CD4-positive, alpha-beta T cell treated with Interleukin-15 for 1 hour (primary cell): ENCODE measurements around the gene MEGF6.
A peak's percentile ranks its signal among the peaks of the same experiment; 100 is the strongest.

Source experiments
- DNase-seq: peaks from one replicate; pipeline ENCODE4 v3.0.0-alpha.2; 2020

MEGF6 gene

DNA sequence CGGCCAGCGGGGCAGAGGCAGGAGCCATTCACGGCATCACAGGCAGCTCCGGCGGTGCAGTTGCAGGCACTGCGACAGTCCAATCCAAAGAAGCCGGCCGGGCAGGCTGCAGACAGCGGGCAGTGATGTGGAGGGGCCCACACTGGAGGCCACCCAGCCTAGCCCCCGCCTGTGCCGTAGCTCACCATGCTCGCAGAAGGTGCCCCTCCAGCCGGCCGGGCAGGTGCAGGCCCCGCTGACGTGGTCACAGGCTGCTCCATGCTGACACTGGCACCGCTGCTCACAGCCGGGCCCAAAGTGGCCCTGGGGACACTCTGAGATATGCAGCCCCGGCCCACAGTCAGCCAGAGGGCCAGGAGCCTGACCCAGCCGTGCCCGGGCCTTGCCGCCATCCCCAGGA is 111.7 kb downstream of the MEGF6 start:
- DNase-seq = no peak

DNA sequence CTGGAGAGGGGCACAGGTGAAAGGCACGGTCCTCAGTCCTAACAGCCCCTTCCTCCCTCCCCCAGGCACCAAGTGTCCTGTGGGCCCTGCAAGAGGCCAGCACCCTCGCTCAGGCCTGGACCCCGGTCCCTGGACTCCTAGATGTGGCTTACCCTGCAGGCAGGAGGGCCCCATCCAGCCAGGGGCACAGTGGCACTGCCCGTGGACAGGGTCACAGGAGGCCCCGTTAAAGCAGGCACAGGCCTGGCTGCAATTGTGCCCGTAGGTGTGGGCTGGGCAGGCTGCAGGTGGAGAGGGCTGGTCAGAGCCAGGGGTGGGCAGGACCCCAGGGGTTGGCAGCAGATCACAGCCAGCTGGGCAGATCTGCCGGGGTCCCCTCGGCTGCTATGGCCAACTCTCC is 112.3 kb downstream of the MEGF6 start:
- no peak for DNase-seq

DNA sequence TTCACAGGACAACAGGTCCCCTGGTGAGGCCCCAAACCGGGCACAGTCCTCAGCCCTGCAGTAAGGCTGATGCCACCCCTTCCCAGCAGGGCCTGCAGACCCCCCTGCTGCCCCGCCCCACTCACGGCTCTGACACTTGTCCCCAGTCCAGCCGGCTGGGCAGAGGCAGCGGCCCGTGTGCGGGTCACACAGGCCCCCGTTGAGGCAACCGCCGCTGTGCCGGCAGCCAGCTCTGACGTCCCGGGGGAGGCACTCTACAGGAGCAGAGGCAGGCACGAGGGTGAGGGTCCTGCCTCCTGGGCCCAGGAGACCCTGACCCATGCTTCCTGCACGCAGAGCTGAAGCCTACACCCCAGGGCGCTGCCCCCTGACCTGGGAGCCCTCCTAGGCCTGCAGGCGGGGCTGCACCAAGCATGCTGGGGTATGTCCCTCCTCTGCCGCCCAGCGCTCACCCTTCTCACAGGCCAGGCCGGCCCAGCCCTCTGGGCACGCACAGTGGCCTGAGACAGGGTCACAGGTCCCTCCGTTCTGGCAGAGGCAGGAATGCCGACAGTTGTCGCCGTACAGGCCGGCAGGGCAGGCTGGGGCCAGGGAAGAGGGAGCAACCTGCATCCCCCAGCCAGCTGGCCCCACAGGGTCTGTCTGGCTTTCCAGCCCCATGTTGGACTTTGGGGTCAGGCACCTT is 112.9 kb downstream of the MEGF6 start:
- DNase-seq = no peak

DNA sequence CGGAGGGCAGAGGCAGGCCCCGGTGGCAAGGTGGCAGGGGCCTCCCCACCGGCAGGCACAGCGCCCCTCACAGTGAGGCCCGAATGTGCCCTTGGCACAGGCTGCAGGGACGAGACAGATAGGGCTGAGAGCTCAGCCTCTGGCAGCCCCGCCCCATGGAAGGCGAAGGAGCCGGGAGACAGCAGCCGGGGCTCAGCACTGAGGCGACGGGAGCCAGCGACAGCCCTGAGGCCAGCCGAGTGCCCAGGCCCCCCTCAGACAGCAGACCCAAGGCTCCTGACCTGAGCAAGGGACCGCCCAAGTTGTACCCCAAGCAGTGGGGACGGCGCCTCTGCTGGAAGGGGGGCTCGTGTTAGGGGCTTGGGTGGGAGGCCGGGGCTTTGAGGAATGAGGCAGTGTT is 113.8 kb downstream of the MEGF6 start:
- DNase-seq = no peak

DNA sequence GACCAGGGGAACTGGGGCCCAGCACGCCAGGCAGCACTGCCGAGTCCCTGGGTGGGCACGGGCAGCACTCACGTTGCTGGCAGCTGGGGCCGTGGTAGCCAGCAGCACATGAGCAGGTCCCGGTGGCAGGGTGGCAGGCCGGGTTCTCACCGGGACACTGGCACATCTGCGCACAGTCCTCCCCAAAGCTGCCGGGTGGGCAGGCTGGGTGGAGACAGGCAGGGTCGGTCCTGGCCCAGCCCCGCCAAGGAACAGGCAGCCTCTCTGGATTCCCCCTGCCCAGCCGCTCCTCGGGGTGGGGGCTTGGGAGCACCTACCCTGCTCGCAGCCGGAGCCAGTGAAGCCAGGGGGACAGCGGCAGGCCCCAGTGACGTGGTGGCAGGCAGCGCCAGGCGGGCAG is 114.4 kb downstream of the MEGF6 start:
- no peak for DNase-seq

DNA sequence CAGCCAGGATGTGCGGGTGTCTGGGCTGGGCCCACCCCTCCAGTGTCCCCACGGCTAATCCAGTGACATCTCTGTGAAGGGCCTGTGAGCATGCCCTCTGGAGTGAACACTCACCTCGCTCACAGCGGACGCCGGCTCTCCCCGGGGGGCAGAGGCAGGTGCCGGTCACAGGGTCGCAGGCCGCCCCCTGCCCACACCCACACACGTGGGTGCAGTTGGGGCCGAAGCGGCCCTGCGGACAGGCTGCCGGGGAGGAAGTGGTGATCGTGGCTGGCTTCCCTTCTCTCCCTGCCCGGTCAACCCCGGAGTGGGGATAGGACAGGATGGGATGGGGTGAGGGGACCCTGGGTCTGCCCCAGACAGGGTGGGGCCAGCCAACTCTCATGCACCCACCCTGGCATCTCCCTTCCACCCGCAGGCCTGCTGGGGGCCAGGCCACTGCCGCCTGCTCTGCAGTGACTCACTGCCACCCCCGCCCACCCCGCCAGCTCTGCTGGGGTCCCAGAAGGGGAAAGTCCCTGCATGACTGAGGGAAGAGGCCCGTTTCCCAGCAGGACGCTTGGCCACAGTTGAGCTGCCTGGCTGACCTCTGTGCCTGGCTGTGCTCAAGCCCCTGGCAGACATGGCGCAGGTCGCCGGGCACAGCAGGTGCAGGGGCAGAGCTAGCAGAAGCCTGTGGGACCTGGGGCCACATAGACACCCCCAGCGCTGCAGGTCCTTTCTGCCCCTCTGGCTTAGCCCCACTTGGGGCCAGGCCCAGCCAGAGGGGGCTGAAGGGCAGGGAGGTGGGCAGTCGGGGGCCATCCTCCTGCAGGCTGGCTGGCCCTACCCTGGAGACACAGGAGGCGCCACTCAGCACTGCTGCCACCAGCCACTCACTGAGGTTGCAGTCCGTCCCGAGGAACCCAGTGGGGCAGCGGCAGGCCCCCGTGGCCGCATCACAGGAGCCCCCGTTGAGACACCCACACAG is 115.2 kb downstream of the MEGF6 start:
- no peak for DNase-seq

DNA sequence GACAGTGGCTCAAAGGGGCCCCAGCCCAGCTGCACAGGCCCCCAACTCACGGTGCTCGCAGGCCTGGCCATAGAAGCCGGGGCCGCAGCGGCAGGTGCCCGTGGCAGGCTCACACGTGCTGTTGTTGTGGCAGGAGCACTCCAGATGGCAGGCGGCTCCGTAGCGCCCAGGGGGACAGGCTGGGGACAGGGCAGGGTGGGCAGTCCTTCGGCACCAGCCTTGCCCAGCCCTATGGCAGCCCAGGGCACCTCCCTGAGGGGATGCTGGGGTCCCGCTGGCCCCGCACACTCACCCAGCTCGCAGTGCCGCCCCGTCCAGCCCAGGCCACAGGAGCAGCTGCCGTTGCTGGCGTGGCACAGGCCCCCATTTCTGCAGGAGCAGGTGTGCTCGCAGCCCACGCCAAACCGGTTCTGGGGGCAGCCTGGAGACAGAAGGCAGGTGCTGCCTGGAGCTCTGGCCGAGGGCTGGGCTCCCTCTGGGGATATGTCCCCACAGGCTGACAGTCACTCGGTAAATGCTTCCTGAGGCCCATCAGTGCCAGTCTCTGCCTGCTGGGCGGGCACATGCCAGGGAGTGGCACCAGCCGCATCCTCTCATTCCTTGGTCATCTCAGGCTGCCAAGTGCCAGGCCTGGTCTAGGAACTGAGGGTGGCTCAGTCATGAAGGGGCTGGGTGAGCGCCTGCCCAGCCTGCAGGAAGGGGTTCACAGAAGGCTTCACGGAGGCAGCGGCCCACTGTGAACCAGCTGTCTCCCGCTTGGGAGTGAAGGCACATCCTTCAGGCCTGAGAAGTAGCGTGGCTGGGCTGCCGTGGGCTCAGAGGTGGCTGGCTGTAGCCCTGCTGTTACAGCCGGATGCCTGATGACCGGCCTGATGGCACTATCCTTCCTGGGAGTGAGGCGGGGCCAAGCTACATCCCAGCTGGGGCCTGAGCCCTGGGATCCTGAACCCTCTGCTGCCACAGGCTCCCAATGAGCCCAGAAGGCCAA is 116.7 kb downstream of the MEGF6 start:
- no peak for DNase-seq

DNA sequence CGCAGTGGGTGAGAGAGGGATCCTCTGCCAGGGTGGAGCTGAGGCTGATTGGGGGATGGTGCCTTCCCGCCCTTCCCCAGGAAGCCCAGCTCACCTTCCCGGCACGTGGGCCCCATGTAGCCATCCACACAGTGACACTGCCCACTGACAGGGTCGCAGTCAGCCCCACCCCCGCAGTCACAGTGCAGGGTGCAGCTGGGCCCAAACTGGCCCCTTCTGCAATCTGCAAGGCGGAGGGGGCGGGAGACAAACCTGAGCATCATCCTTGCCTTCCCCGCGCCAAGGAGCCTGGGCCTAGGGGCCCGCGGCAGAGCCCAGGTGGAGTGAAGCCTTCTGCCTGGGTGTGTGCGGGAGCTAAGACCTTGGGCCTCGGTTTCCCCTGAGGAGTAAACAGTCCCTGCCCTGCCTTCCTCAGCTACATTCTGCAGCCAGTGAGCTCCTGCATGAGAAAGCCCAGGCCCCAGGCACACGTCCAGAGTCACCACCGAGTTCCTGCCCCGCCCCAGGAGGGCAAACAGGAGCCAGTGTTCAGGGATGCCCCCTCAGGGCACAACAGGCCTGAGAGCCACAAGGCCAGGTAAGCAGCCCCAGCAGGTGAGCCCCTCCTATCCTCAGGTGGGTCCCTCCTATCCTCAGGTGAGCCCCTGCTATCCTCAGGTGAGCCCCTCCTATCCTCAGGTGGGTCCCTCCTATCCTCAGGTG is 118.6 kb downstream of the MEGF6 start:
- no peak for DNase-seq

DNA sequence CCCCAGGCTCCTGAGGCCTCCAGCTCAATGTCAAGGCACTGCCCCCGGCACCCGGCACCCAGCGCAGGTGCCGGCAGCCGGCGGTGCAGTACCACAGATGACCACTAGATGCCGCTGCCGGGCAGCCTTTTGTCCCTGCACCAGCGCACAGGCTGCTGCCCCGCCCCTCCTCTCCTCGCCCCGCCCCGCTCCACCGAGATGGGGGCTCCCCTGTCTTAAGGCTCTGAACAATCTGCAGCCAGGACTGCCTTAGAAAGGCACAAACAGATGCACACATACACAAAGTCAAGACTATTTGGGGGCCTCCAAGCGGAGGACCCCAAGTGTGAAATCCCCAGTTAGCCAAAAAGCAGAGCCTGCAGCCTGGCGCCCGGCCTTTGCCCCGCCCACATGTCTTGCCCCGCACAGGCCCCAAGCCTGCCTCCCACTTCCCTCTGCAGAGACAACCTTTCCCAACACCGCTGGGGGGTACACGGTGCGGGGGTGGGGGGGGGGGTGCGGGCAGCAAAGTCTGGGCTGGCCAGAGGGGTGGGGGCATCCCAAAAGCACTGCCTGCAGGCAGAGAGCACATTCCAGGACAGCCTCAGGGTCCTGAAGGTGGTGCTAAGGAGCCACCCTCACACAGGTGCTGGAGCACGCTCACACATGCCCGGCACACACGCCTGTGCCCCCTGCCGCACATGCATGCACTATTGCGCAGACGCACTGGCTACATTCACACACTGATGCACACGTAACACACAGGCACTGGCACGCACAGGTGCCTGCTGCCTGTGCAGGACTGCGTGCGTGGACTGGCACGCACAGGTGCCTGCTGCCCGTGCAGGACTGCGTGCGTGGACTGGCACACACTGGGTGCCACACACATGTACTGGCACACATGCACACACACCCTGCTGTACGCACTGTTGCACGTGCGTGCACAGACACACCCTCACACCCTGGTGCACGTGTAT is 119.7 kb downstream of the MEGF6 start:
- peak; percentile 79 for DNase-seq

DNA sequence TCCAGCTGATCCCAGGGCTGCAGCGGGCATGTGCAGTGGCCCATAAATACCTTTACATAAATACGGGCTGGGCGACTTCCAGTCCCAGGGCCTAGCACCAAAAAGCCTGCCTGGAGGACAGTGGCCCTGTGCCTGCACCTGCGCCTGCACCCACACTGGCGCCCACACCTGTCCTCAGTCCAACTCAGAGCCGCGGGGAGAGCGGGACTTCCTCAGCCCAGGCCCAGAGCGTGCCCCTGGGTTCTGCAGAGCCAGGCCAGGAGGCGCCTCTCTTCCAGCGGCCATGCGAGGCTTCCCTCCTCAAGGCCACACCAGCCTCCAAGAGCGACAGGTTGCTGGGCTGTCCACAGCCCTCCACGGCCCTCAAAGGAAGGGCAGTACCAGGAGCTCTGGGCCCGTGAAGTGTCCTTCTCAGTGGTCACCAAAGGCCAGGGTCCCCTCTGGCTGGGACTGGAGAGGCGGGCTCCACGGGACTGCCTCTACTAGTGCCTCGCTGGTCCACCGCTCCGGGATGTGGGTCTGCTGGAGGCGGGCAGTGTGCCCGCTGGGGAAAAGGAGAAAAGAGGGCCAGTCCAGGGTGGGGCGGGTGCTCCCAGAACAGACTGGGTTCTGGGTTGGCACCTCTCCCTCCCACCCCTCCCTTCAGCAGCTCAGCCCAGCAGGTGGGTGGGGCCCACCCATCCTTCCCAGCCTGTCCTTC is 121.1 kb downstream of the MEGF6 start:
- DNase-seq = no peak

DNA sequence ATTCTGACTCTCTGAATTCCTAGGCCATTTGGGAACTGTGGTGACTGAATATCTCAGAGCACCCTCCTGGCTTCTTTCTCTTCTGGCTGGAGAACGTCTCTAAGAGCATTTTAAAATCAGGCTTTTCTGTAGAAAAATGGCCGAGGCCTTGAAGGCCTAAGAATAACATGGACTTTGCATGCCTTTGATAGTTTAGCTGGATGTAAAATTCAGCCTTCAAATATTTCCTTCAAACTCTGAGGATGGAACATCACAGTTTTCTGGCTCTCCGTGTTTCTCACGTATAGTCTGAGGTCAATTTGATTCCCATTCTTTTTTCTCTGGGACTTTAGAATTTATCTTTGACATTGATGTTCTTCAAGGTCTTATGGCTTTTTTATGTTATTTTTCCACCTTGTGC is 122.9 kb downstream of the MEGF6 start:
- no peak for DNase-seq

DNA sequence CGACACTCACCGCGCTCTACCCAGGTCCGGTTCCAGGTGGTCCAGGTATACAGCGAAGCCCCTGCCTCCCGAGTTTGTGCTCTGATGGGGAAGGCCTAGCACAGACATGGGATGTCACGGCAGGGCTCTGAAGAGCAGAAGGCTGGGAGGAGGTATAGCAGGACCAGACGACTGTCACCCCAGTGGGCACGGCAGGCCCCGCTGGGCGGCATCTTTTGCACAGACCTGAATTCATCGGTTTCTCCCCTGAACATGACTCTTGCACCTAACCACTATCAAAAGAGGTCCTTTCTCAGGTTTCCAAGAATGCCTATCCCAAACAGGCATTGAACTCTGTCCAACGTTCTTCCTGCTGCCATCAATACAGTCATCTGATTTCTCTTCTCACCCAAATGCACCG is 126.3 kb downstream of the MEGF6 start:
- DNase-seq = no peak

DNA sequence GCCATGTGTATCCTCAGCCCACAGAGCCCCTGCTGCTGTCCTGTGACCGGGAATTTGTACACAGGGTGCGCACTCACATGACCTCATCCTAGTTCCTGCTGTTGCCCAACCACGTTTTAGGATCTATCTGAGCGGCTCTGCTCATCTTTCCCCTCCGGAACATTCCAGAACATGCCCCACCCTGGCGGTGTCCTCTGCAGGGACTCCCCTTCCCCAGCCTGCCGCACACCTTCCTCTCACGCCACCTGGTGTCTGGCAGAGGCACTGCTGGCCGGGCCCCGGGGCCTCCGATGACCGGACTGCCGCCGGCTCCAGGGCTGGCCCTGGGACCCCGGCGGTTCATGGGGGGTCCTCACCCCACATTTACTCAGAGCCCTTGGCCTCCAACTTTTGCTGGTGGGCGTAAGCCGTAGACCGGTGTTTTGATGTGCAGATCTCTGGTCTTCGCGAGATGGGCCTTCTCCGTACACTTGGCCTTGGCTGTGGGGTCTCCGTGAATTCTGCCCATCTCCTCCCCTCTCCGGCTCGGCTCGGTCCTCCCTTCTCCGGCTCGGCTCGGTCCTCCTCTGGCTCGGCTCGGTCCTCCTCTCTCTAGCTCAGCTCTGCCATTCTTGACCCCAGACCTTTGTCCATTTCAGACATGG is 127.4 kb downstream of the MEGF6 start:
- no peak for DNase-seq

DNA sequence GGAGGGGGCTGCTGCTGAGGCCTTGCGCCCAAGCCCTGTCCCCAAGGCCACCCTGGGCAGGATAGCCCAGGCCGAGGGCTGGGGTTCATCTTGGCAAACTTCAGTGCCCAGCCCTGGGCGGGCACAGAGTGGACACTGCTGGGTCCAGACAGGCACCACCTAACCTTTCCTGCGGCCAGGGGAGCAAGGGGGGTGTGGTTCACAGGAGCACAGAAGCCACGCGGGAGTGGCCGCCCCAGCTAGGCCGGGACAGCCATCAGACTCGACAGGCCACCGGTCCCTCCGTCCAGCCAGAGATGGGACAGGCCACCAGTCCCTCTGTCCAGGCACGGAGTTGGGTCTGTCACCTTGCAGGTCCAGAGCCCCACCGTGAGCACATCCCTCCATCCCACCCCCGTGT is 127.9 kb downstream of the MEGF6 start:
- DNase-seq = no peak

DNA sequence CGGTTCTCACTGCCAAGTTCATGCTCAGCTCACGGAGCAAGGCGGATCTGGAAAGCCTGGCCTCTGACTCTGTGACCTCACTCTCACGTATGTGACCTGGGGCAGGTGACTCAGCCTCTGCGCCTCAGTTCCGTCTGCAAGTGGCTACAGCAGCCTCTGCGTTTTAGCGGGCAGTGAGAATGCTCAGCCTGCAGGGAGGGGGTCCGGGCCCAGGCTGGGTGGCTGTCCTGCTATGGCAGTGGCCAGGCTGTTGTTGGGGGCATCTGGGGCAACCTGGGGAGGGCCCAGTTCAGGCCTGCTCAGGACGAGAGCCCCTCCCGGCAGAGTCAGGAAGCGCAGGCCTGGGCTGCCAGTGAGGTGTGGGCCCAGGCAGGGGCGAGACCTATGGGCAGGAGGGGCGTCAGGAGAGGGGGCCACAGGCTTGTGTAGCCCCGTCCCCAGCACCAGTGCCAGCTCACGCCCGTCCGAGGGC is 128.9 kb downstream of the MEGF6 start:
- no peak for DNase-seq

DNA sequence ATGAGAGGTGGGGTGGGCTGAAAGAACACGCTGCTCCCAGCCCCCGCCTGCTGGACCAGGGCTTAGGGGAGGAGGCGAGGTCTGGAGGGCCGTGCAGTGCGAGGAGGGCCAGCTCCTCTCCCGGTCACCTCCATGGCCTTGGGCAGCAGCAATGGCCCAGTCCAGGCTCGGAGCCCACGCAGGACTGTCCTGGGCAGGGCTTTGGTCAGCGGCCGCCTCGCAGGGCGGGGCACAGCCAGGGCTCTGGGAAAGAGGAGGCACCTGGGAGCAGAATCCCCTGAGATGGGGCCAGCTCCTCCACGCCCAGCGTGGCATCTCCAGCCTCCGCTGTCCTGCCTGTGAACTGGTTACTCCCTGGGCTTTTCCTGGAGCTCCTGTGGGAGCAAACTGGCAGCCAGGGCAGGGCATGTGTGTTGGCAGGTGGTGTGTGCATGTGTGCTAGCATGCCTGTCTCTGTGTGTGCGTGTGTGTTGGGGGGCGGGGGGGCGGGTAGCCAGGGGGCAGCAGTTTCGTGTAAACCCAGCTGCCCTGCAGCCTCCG is 129.4 kb downstream of the MEGF6 start:
- DNase-seq = no peak

DNA sequence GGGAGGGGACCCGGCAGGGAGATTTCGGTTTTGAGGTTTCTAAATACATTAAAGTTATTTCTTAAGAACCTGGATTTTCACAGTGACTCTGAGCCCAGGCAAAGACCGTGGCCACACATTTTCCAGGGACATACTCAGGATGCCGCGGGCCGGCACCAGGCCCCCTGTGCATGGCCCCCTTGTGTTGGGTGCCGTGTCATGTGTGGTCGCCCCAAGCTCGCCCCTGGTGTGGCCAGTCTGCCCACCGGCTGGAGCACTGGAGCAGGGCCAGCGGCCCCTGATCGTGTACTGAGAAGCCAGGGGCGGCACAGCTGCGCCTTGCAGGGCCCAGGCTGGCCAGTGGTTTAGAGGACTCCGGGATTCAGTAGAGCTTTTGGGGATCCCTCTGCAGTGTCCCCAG is 130.3 kb downstream of the MEGF6 start:
- DNase-seq = no peak

DNA sequence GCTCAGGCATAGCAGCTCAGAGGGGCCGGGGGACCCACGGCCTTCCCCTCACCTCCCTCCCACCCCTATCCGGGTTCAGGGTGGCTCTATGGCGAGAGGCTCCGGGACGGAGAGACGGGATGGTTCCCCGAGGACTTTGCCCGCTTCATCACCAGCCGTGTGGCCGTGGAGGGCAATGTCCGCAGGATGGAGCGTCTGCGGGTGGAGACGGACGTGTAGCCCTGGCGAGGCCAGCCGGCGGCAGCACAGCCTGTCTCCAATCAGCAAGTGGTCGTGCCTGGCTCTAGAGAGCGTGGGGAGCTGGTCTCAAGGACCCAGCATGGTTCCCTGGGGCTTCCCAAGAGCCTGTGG is 131.0 kb downstream of the MEGF6 start:
- DNase-seq = no peak

DNA sequence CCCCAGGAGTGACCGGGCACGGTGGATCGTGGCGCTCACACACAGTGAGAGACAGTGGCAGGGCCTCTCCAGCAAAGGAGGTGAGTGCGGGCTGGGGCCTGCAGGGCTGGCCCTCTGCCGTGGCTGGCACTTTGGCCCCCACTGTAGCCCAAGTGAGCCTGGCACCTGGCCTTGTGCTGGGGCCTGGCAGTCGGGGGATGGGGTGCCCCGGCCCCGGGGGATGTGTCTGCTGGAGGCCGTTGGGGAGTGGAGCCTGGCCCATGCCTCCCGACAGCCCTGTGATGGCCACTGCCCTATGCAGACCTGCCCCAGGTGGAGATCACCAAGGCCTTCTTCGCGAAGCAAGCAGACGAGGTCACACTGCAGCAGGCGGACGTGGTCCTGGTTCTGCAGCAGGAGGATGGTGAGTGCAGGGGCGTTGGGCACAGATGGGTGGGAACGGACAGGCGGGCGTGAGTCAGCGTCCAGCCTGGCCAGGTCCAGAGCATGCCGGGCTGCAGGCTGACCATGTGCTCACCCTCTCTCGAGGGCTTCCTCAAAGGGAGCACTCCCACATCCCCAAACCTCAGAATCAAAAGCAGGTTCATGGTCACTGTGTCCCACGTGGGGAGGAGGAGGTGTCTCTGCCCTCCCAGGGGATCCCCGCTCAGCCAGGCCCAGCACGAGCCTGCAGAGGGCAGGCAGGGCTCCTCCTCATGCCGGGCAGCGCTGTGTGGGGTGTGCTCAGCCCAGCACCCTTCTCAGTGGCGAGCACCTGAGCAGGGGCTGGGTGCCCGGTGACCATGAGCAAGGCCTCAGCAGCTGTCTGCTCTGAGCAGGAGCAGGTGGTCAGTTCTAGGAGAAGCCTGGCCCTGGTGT is 131.6 kb downstream of the MEGF6 start:
- DNase-seq = no peak
